ENCODE measurements around the gene PDE1C.

Gene PDE1C

DNA sequence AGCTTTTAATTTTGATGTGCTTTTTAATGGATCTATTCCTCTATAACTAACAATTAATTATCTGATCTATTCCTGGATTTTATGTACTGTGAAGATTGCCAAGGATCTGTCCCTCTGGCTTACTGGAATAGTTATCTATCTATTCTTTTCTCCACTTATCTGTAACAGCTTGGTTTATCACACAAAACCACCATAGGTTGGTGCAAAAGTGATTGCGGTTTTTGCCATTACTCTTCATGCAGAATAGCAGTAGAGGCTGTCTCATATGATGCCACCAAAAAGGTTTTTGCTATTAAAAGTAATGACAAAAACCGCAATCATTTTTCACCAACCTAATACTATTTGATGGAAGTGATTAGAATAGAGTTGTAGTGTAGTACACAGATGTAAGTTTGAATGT is 115.7 kb downstream of the PDE1C start:
- DNase-seq (ENCODE audit: low spot score), result no peak
- TF ChIP-seq CTCF (IDR thresholded peaks at IDR 0.05), result no peak
- Histone ChIP-seq H3K4me3 (no peak overlapping the region), H3K27ac (no peak overlapping the region)

DNA sequence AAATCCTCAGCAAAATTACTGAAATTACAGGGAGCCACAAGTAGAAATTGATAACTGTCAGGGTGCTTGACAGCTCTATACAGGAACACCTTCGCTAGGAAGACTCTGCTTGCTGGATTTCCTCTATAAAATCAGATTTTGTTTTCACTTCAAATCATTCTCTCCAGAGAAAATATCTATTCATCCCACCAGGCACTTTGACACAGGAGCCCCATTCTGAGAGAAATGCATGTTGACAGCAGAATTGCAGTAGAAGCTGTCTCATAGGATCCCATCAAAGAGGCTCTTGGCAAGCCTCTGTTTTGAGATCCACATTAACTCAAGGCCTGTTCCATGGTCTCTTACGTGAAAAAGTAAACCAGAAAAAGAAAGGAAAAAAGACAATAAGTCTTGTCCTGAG is 116.8 kb downstream of the PDE1C start:
- no peak overlapping the region for H3K4me3 ChIP-seq
- no peak for DNase-seq (ENCODE audit: low spot score)
- TF ChIP-seq CTCF (IDR thresholded peaks at IDR 0.05), result no peak
- no peak overlapping the region for H3K27ac ChIP-seq

GRCh38 chr7:31950091-31950755 is 120.0 kb downstream of the PDE1C start:
- no peak overlapping the region for H3K27ac ChIP-seq
- no peak overlapping the region for H3K4me3 ChIP-seq
- DNase-seq (ENCODE audit: low spot score), result no peak
- TF ChIP-seq CTCF (IDR thresholded peaks at IDR 0.05), result no peak

- Histone ChIP-seq H3K4me3 (no peak overlapping the region), H3K27ac (no peak overlapping the region)
- TF ChIP-seq CTCF (IDR thresholded peaks at IDR 0.05), result no peak
- DNase-seq (ENCODE audit: low spot score), result no peak
Observed at GRCh38 chr7:31948029-31948428, 122.2 kb downstream of the PDE1C start.

DNA sequence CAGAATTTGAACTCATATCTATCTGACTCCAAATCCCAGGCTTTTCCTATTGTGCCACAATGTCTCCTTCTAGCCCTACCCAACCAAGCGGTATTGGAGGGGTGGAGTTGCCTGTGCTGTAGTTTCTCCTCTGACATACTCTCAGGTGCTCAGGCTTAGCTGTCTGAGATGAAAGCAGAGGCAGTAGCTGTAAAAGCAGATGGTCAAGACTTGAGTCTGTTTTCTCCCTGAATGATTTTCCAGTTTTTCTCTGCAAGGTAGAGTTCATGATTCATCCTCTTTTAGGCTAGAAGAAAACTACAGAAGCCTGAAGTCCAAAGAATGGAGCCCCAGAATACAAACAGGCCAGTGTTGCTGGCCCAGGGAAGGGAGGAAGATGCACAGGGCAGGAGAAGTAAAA is 130.0 kb downstream of the PDE1C start:
- Histone ChIP-seq H3K27ac (no peak overlapping the region), H3K4me3 (no peak overlapping the region)
- TF ChIP-seq CTCF (IDR thresholded peaks at IDR 0.05), result no peak
- no peak for DNase-seq (ENCODE audit: low spot score)

GRCh38 chr7:31939076-31939475 is 131.1 kb downstream of the PDE1C start:
- TF ChIP-seq CTCF (IDR thresholded peaks at IDR 0.05), result no peak
- no peak for DNase-seq (ENCODE audit: low spot score)
- no peak overlapping the region for H3K4me3 ChIP-seq
- H3K27ac ChIP-seq, result no peak overlapping the region

DNA sequence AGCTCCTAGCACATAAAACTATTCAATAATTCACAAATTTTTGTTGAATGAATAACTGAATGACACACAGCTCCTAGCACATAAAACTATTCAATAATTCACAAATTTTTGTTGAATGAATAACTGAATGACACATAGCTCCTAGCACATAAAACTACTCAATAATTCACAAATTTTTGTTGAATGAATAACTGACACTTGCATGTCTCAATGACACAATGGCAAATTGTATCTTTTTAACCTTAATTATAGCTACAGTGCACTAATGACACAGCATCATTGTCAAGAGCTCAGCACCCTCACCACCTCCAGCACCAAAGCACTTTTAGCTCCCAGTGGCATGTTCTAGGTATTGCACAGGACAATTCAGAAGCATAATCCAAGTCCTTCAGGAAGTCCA is 131.6 kb downstream of the PDE1C start:
- no peak for DNase-seq (ENCODE audit: low spot score)
- Histone ChIP-seq H3K4me3 (no peak overlapping the region), H3K27ac (no peak overlapping the region)
- TF ChIP-seq CTCF (IDR thresholded peaks at IDR 0.05), result no peak
